Endothelial cell of hepatic sinusoid (primary cell): Measurements from ENCODE around the gene LDB3.
"Not testable (repeated sequence)": the region's sequence is repeated elsewhere in the genome, so short reads cannot be mapped to it uniquely, and the experiment has no call there.

ENCODE experiments used
- in situ Hi-C: cut with HindIII; loops from 2 replicates; pipeline ENCODE4 v1.10.0; 2017; ENCODE audit warnings: low sequenced_read_pairs

The LDB3 gene

DNA sequence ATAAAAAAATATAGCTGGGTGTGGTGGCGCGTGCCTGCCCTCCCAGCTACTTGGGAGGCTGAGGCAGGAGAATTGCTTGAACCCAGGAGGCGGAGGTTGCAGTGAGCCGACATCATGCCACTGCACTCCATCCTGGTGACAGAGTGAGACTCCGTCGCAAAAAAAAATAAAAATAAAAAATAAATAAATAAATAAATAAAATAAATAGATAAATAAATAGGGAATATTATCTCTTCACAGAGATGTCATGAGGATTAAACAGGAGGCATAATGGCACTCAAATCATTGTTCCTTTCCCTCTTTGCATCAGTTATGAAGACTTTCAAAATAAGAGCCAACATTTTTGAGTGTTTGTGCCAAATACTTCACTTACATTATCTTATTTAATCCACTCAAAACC is 56.1 kb downstream of the LDB3 start:
- in situ Hi-C loops, result no loop called here

DNA sequence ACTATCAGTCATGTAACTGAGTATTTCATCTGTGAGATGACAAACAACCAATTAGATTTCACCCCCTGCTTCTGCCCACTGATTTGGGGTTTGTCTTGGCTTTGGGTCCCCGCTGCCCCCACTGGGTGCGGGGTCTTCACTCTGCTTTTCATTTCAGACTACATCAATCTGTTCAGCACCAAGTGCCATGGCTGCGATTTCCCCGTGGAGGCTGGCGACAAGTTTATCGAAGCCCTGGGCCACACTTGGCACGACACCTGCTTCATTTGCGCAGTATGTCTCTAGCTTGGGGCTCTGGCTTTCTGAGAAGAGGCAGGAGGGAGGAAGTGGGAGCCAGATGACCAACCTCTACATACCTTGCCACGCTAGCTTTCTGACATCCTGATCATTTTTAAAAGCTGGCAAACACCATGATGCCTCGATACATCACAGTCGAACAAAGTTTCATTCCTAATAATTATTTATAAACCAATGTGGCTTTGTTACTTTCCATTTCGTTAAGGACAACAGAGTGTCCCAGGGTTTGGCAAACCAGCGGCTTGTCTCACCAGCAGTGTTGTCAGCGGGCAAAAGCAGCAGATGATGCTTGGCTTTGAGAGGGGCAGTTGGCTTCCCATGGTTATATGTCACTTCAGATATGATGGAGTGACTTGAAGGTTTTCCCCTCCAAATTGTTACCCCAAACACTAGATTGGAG is 57.8 kb downstream of the LDB3 start:
- in situ Hi-C loops, result loop anchor here (5.0 kb wide), 1 partner anchor 56 kb away; no protein-coding TSS in a partner anchor

DNA sequence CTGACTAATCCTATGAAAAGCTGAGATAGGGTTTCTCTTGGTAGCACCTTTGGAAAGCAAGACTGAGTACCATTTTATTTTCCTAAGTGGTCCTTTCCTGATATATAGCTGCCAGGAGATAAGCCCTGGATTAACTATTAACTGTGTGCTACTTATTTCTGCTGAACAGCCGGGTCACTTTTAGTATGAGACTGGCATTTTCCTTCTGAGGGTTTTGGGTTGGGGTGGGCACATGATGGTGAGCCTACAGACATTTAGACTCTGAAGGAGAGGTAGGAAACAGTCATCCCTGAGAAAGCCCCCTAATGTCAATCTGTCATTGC is 58.3 kb downstream of the LDB3 start:
- in situ Hi-C loops, result loop anchor here (5.0 kb wide), 1 partner anchor 56 kb away; no protein-coding TSS in a partner anchor

DNA sequence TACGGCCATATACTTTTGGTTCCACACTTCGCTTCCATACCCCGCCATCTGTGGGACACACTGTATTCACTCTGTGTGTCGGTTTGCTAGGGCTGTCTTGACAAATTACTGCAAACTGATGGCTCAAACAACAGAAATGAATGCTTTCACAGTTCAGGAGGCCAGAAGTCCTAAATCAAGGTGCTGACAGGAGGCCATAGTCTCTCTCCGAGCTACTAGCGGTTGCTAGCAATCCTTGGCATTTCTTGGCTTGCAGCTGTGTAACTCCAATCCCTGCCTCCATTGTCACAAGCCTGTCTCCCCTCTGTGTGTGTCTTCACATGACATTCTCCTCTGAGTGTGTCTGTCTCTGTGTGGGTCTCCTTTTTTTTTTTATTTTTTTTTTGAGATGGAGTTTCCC is 59.2 kb downstream of the LDB3 start:
- in situ Hi-C loops, result loop anchor here (5.0 kb wide), 1 partner anchor 55 kb away; no protein-coding TSS in a partner anchor

GRCh38 chr10:86728056-86728455 is 59.7 kb downstream of the LDB3 start:
- in situ Hi-C loops, result loop anchor here (5.0 kb wide), 1 partner anchor 54 kb away; no protein-coding TSS in a partner anchor

- in situ Hi-C loops, result loop anchor here (5.0 kb wide), 1 partner anchor 53 kb away; no protein-coding TSS in a partner anchor
Measured at GRCh38 chr10:86729677-86730076, 61.4 kb downstream of the LDB3 start.

DNA sequence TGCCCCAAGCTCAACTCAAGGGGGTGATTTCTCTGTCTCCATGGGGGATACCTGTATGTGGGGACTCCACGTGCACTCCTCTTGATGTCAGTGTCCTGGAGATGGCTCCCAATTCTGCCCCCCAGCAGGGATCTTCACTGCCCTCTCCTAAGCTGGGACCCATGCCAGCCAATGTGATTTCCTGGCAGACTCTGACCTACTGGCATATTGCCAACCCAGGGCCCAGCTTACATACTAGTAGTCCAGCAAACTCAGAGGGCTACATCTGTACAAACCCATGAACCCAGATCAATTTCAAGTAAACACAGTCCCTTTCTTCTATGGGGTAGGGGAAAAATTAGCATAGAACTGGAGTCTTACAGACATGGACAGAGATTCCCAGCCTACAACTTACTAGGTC is 61.9 kb downstream of the LDB3 start:
- in situ Hi-C loops, result no loop called here

- in situ Hi-C loops, result no loop called here
Measured at GRCh38 chr10:86732771-86733170, 64.5 kb downstream of the LDB3 start.

GRCh38 chr10:86733260-86733671 is 65.0 kb downstream of the LDB3 start:
- in situ Hi-C loops, result no loop called here

- in situ Hi-C loops, result no loop called here
Measured at GRCh38 chr10:86734207-86734988, 66.1 kb downstream of the LDB3 start.

DNA sequence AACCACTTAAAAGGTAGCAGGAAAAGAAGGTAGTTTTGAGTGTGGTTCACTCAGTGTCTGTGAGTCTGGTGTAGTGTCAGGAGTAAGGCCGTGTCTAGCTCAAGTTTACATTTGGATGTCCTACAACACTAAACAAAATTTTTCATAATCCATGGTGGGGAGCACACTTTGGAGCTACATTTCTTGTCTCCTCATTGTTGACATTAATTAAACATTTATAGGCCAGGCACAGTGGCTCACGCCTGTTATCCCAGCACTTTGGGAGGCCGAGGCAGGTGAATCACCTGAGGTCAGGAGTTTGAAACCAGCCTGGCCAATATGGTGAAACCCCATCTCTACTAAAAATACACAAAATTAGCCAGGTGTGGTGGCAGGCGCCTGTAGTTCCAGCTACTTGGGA is 67.0 kb downstream of the LDB3 start:
- in situ Hi-C loops, result not testable (repeated sequence)

DNA sequence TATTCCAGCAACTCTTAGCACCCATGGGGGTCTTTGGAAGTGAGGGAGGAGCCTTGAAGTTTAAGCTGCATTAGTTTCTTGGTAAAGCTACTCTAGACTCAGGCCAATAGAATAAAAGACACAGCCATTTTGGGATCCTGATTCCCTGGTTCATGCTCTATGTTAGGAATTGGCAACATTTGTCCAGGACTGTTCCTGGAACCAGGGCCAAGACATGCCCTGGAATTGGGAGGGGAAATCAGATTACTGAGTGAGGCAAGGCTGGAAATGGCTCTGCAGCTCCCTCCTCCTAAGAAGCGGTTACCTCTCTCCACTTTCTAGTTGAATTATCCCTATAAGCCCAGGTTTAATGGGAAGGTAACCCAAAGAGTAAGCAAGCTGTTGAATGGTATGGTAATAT is 73.9 kb downstream of the LDB3 start:
- in situ Hi-C loops, result no loop called here

DNA sequence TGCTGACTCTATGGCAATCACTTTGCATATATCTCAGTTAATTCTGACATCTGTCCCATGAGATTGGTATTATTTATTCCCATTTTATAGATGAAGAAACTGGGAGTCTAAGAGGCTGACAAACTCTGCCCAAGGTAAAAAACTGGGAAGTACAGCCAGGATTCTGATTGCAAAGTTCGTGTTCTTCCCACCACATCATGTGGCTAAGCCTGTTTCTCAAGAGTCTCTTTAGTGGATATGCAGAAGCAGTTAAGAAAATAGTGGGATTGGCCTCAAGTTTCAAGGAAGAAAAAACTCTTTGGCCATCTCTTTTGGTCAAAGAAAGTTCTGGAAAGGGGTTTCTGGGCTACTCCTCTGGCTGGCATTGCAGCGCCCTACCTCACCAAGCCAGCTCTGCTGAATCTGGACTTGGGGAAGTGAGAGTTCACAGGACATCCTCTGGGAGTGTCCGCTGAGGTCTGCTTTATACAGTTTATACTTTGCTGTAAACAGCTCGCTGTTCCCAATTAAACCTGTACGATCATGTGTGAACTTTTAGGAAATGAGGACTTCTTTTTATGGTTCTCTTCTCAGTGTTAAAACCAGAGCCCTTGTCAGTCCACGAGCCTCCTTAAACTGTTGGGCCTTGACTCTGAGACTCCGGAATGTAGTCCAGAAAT is 75.9 kb downstream of the LDB3 start:
- in situ Hi-C loops, result no loop called here

- in situ Hi-C loops, result no loop called here
Measured at GRCh38 chr10:86747796-86748581, 79.7 kb downstream of the LDB3 start.

DNA sequence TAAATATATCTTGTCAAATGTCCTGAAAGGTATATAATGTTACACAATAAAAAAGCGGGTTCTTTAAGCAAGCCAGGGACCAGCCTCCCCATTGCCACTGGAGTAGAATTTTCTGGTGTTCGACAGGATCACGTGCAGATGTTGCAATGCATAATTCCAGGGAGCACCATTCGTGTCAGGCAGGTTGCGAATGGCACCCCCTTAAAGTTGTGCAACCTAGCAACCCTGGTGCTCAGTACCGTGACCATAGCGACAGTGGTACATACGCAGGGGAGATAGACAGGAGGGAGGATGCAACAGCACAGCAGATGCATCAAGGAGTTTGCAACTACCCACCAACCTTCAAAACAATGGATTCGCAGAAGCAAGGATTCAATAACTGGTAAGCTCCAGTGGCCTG is 81.5 kb downstream of the LDB3 start:
- in situ Hi-C loops, result no loop called here

GRCh38 chr10:86751477-86751876 is 83.2 kb downstream of the LDB3 start:
- in situ Hi-C loops, result no loop called here

- in situ Hi-C loops, result no loop called here
Measured at GRCh38 chr10:86752311-86752710, 84.0 kb downstream of the LDB3 start.

- in situ Hi-C loops, result no loop called here
Measured at GRCh38 chr10:86753051-86753450, 84.7 kb downstream of the LDB3 start.

- in situ Hi-C loops, result no loop called here
Measured at GRCh38 chr10:86753638-86754434, 85.5 kb downstream of the LDB3 start.

DNA sequence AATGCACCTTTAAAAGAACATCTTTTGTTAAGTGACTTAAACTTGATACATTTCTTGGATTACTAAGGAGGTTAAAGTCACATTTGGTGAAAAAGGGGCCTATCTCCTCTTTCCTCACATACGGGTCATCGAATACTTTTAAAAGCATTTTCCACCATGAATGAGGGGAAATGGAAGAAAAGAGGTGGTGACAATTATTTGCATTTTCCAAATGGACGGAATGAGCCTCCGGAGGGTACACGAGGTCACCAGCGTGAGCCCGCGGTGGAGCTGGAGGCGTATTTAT is 87.1 kb downstream of the LDB3 start:
- in situ Hi-C loops, result loop anchor here (5.0 kb wide), 1 partner anchor 92 kb away; no protein-coding TSS in a partner anchor
